Tibial artery (tissue), 4 donors: ENCODE data around the gene PANK1.

Experiments
- DNase-seq, 2 donors: peaks; one replicate each; pipeline ENCODE4 v3.0.0-alpha.2; 2019
- H3K27ac ChIP-seq, 2 donors: fragments of 200-600 bp; sonication (generic) in 1 of 2; 1 replicate in 1 of 2; 2 replicates in 1 of 2; pipeline ENCODE4 v1.5.1; 2018 to 2019; ENCODE audit warnings: mild to moderate bottlenecking in 1 of 2
- H3K27me3 ChIP-seq, 2 donors: fragments of 200-600 bp; sonication (generic) in 1 of 2; one replicate each; pipeline versions ENCODE4 v1.5.1 to v1.6.0; 2016 to 2019
- H3K36me3 ChIP-seq, 3 donors: fragments of 200-600 bp; sonication (generic) in 2 of 3; one replicate each; pipeline ENCODE4 v1.5.1; 2016 to 2019; ENCODE audit warnings: mild to moderate bottlenecking in 2 of 3
- H3K4me1 ChIP-seq, 4 donors: fragments of 200-600 bp; sonication (generic) in 2 of 4; 1 replicate in 3 of 4; 2 replicates in 1 of 4; pipeline ENCODE4 v1.5.1; 2016 to 2019
- H3K4me3 ChIP-seq, 2 donors: fragments of 200-600 bp; sonication (generic) in 1 of 2; 1 replicate in 1 of 2; 2 replicates in 1 of 2; pipeline ENCODE4 v1.5.1; 2018 to 2019; ENCODE audit warnings: mild to moderate bottlenecking in 2 of 2
- H3K9me3 ChIP-seq, 3 donors: fragments of 200-600 bp; sonication (generic) in 1 of 3; one replicate each; pipeline ENCODE4 v1.5.1; 2016 to 2019
- CTCF ChIP-seq, 2 experiments: fragments of 200-600 bp in 1 of 2; fragments of 450-650 bp in 1 of 2; IDR thresholded peaks; one replicate each; pipeline ENCODE4 v1.5.1; 2017 to 2019; ENCODE audit warnings: antibody characterized with exemption in 2 of 2, mild to moderate bottlenecking in 1 of 2, moderate library complexity in 1 of 2
- intact Hi-C: fragments of 100-400 bp; cut with DNase I; formaldehyde crosslinking; loops from one replicate; pipeline ENCODE4 v1.15.0; 2023; ENCODE audit warnings: low total_unique reads

PANK1 gene

DNA sequence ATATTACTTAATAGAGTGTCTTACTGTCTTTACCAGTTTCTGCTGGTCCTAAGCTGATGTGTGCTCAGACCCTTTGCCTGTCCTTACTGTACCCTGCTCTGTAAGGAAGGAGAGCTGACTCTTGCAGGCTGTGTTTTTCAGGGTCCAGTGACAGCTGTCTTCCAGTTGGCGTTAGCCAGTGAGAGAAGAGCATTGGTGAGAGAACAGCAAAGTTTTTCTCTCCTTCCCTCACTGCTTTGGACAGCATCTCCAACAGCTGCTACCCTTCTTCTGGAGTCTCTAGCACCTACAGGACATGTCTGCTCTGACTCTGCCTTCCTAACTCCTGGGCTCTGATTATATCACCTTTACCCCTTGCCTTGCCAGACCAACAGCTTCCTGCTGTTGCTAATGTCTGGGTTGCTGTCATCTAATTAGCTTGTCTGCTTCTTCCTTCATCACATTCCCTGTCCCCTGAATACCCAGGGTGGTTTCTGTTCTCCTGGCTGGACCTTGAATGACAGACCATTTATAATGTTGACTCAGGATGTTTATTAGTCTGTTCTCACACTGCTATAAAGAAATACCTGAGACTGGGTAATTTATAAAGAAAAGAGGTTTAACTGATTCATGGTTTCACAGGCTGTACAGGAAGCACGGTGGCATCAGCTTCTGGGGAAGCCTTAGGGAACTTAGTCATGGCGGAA is 23.5 kb upstream of the PANK1 start:
- Histone ChIP-seq H3K27ac (no peak overlapping the region), H3K27me3 (no peaks in the 10 kb centered on the region), H3K36me3 (no peaks in the 10 kb centered on the region), H3K4me3 (no peak overlapping the region), H3K4me1 (no peaks in the 10 kb centered on the region), H3K9me3 (no peaks in the 10 kb centered on the region)
- DNase-seq, result no peak
- intact Hi-C loops, result no loop called here
- no peak for TF ChIP-seq CTCF (IDR thresholded peaks at IDR 0.05)

DNA sequence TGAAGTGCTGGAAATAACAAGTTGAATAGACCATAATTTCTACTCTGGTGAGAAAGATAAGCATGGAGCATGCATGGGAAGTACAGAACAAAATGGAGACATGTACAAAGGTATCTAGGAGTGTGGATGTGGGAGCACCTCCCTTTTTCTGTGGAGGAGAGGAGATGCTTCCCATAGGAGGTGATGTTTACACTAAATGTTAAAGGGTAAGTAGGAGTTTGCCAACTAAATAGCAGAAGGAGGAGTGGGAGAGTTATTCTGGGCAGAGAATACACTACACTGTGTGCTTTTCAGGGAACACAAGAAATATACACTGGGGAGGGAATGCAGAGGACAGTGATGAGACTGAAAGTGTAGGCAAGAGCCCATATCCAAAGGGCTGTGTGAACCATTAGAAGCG is 21.1 kb upstream of the PANK1 start:
- H3K4me1 ChIP-seq, result no peaks in the 10 kb centered on the region
- H3K27ac ChIP-seq, result no peak overlapping the region
- H3K4me3 ChIP-seq, result no peak overlapping the region
- no peaks in the 10 kb centered on the region for H3K9me3 ChIP-seq
- intact Hi-C loops, result no loop called here
- H3K27me3 ChIP-seq, result no peaks in the 10 kb centered on the region
- TF ChIP-seq CTCF (IDR thresholded peaks at IDR 0.05), result no peak
- no peak for DNase-seq
- H3K36me3 ChIP-seq, result no peaks in the 10 kb centered on the region

- no peaks in the 10 kb centered on the region for H3K4me1 ChIP-seq
- no peak for TF ChIP-seq CTCF (IDR thresholded peaks at IDR 0.05)
- intact Hi-C loops, result no loop called here
- H3K36me3 ChIP-seq, result no peaks in the 10 kb centered on the region
- no peak overlapping the region for H3K4me3 ChIP-seq
- no peak overlapping the region for H3K27ac ChIP-seq
- no peaks in the 10 kb centered on the region for H3K27me3 ChIP-seq
- no peaks in the 10 kb centered on the region for H3K9me3 ChIP-seq
- DNase-seq, result no peak
Measured at GRCh38 chr10:89665302-89665701, 20.3 kb upstream of the PANK1 start.

GRCh38 chr10:89664203-89664602 is 19.2 kb upstream of the PANK1 start:
- no peak for TF ChIP-seq CTCF (IDR thresholded peaks at IDR 0.05)
- H3K27me3 ChIP-seq, result no peaks in the 10 kb centered on the region
- H3K36me3 ChIP-seq, result no peaks in the 10 kb centered on the region
- no peak for DNase-seq
- H3K27ac ChIP-seq, result no peak overlapping the region
- no peaks in the 10 kb centered on the region for H3K4me1 ChIP-seq
- H3K4me3 ChIP-seq, result no peak overlapping the region
- H3K9me3 ChIP-seq, result no peaks in the 10 kb centered on the region
- intact Hi-C loops, result no loop called here

- Histone ChIP-seq H3K9me3 (no peaks in the 10 kb centered on the region), H3K4me3 (no peak overlapping the region), H3K27ac (no peak overlapping the region), H3K36me3 (no peaks in the 10 kb centered on the region), H3K27me3 (no peaks in the 10 kb centered on the region), H3K4me1 (no peaks in the 10 kb centered on the region)
- TF ChIP-seq CTCF (IDR thresholded peaks at IDR 0.05), result no peak
- intact Hi-C loops, result no loop called here
- DNase-seq, result no peak
Measured at GRCh38 chr10:89663144-89663543, 18.1 kb upstream of the PANK1 start.

DNA sequence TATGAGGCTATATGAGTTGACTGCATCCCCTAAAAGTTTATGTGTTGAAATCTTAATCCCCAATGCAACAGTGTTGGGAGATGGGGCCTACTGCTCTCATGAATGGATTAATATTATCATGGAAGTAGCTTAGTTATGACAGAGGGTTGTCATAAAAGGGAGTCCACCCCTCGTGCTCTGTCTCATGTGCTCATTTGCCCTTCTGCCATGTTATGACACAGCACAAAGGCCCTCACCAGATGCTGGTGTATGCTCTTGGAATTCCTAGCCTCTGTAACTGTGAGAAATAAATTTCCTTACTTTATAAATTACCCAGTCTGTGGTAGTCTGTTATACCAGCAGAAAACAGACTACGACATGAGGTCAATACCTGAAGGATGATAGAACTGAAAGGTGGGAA is 17.6 kb upstream of the PANK1 start:
- TF ChIP-seq CTCF (IDR thresholded peaks at IDR 0.05), result no peak
- H3K36me3 ChIP-seq, result no peaks in the 10 kb centered on the region
- H3K27ac ChIP-seq, result no peak overlapping the region
- intact Hi-C loops, result no loop called here
- no peaks in the 10 kb centered on the region for H3K4me1 ChIP-seq
- no peaks in the 10 kb centered on the region for H3K9me3 ChIP-seq
- H3K4me3 ChIP-seq, result no peak overlapping the region
- DNase-seq, result no peak
- no peaks in the 10 kb centered on the region for H3K27me3 ChIP-seq
